HCT116 (cell line): ENCODE results near the gene TNS3.

Source experiments
- EZH2 ChIP-seq: fragments of 200-600 bp; sonication (generic); IDR thresholded peaks from 2 replicates; pipeline ENCODE4 v1.6.1; 2017; ENCODE audit warnings: antibody characterized with exemption, mixed run types
- POLR2A ChIP-seq: IDR thresholded peaks from 2 replicates; pipeline ENCODE4 v1.7.0; 2011; ENCODE audit warnings: borderline replicate concordance; ENCODE audit not compliant: insufficient read depth, insufficient read length; ENCODE audit errors: extremely low read depth
- SP1 ChIP-seq: IDR thresholded peaks from 2 replicates; pipeline ENCODE4 v1.6.1; 2012; ENCODE audit warnings: low read depth
- TF ChIP-seq, protein P1 (sequence below), 3 experiments: fragments of 200-600 bp in 1 of 3; sonication (generic) in 1 of 3; IDR thresholded peaks in 2 of 3; conservative IDR thresholded peaks in 1 of 3; 2 replicates each; pipeline ENCODE4 v1.5.1; 2012 to 2017; ENCODE audit warnings: low read depth in 2 of 3, low read length in 2 of 3, antibody characterized with exemption in 1 of 3, borderline replicate concordance in 1 of 3, control low read depth in 1 of 3, mild to moderate bottlenecking in 1 of 3, mixed read lengths in 1 of 3, mixed run types in 1 of 3, moderate library complexity in 1 of 3; ENCODE audit not compliant: insufficient read depth in 1 of 3

DNA sequence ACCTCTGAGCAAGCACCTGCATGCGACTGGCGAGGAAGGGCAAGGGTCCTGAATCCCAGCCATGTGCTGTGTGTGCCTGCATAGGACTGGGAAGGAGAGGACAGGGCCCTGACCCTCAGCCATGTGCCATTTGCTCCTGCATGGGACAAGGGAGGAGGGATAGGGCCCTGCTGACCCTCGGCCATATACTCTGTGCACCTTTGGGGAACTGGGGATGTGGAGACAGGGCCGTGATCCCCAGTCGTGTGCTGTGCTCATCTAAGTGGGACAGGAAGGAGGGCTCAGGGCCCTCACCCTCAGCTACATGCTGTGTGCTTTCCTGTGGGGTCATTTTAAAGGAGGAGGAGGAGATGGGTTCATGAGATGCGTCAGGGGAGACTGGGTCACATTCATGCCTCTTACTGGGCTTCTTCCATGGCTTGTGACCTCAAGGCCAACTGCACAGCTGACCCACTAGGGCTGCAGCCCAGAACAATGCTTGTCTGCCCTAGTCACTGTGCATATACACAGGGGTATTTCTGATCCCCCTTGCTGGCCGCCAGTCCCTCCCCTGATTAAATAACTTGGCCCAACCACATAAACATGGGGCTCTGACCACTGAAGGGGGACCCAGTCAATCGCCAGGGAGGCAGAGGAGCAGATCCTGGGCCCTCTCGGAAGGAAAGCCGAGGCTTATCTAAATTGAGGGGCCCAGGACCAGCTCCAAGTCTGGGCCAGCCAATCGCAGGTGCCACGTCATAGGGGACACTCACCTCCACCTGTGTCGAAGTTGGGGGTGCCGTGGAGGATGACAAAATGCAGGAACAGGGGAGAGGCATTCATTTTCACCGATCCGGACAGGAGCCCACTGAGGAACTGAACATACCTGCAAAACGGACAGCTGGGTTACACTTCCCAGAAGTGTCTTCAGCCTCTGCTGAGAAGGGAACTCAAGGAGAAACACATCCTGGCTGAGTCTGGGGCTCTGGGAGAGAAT lies 167.3 kb downstream of the TNS3 start:
- TF ChIP-seq SP1 (no peak), POLR2A (no peak), EZH2 (no peak)
- TF ChIP-seq, protein P1, sequence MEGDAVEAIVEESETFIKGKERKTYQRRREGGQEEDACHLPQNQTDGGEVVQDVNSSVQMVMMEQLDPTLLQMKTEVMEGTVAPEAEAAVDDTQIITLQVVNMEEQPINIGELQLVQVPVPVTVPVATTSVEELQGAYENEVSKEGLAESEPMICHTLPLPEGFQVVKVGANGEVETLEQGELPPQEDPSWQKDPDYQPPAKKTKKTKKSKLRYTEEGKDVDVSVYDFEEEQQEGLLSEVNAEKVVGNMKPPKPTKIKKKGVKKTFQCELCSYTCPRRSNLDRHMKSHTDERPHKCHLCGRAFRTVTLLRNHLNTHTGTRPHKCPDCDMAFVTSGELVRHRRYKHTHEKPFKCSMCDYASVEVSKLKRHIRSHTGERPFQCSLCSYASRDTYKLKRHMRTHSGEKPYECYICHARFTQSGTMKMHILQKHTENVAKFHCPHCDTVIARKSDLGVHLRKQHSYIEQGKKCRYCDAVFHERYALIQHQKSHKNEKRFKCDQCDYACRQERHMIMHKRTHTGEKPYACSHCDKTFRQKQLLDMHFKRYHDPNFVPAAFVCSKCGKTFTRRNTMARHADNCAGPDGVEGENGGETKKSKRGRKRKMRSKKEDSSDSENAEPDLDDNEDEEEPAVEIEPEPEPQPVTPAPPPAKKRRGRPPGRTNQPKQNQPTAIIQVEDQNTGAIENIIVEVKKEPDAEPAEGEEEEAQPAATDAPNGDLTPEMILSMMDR (IDR thresholded peaks at IDR 0.05 in 2 of 3, conservative IDR thresholded peaks at IDR 0.05 in 1 of 3; ENCODE audit: borderline replicate concordance in 1 of 3, insufficient read depth in 1 of 3, low read depth in 2 of 3, low read length in 2 of 3), result no peak
